GM19452 (cell line): ENCODE measurements around the gene MMP28.
A peak's percentile ranks its signal among the peaks of the same experiment; 100 is the strongest.
"Not testable (repeated sequence)": the region's sequence is repeated elsewhere in the genome, so short reads cannot be mapped to it uniquely, and the experiment has no call there.

ENCODE experiments used
- ATAC-seq: cut with Tn5 transposase; IDR thresholded peaks from one replicate; pipeline ENCODE4 v1.9.1; 2021; ENCODE audit not compliant: unreplicated experiment

Gene MMP28

GRCh38 chr17:35766903-35767510 is 28.4 kb downstream of the MMP28 start:
- no peak for ATAC-seq

- no peak for ATAC-seq
Observed at GRCh38 chr17:35766489-35766877, 29.0 kb downstream of the MMP28 start.

- ATAC-seq: no peak
Observed at GRCh38 chr17:35765756-35766488, 29.5 kb downstream of the MMP28 start.

- no peak for ATAC-seq
Observed at GRCh38 chr17:35765086-35765710, 30.2 kb downstream of the MMP28 start.

GRCh38 chr17:35764123-35764991 is 31.1 kb downstream of the MMP28 start:
- peak; percentile 85 for ATAC-seq

GRCh38 chr17:35763767-35764122 is 31.7 kb downstream of the MMP28 start:
- no peak for ATAC-seq

- no peak for ATAC-seq
Observed at GRCh38 chr17:35761601-35762000, 33.8 kb downstream of the MMP28 start.

GRCh38 chr17:35760587-35760986 is 34.9 kb downstream of the MMP28 start, which contains the start of gene C17orf50:
C17orf50 (plus strand) TSS chr17:35760887; CDS start chr17:35760942, 55 bp downstream.
- ATAC-seq: no peak

- ATAC-seq: no peak
Observed at GRCh38 chr17:35757243-35757642, 38.2 kb downstream of the MMP28 start.

- no peak for ATAC-seq
Observed at GRCh38 chr17:35752945-35753764, 42.3 kb downstream of the MMP28 start, which contains the start of gene GAS2L2. GAS2L2 (minus strand) TSS chr17:35753239; CDS start chr17:35752850, 389 bp downstream.

GRCh38 chr17:35752471-35752870 is 43.0 kb downstream of the MMP28 start:
- no peak for ATAC-seq

GRCh38 chr17:35751541-35751940 is 43.9 kb downstream of the MMP28 start:
- not testable (repeated sequence) for ATAC-seq

GRCh38 chr17:35750526-35751395 is 44.7 kb downstream of the MMP28 start:
- no peak for ATAC-seq

- ATAC-seq: no peak
Observed at GRCh38 chr17:35749560-35750412, 45.7 kb downstream of the MMP28 start.

GRCh38 chr17:35748979-35749378 is 46.5 kb downstream of the MMP28 start:
- no peak for ATAC-seq

- ATAC-seq: no peak
Observed at GRCh38 chr17:35748341-35748841, 47.0 kb downstream of the MMP28 start.

- no peak for ATAC-seq
Observed at GRCh38 chr17:35747540-35748017, 47.9 kb downstream of the MMP28 start.

- ATAC-seq: no peak
Observed at GRCh38 chr17:35745749-35746320, 49.6 kb downstream of the MMP28 start.
